Right atrium auricular region (tissue), 2 donors: ENCODE measurements around the gene HMGCLL1. TPM values are rescaled to one million over a fixed set of nuclear protein-coding genes. Genes with fewer than 3 reads are reported as not detected.

Experiments
- DNase-seq: peaks from one replicate; pipeline ENCODE4 v3.0.0-alpha.2; 2019; ENCODE audit warnings: low spot score
- H3K27ac ChIP-seq, 2 donors: fragments of 200-600 bp; sonication (generic); 1 replicate in 1 of 2; 2 replicates in 1 of 2; pipeline ENCODE4 v1.5.1; 2016 to 2019
- H3K27me3 ChIP-seq, 2 donors: fragments of 200-600 bp; sonication (generic); one replicate each; pipeline versions ENCODE4 v1.5.1 to v1.6.0; 2017 to 2019
- H3K36me3 ChIP-seq: fragments of 200-600 bp; sonication (generic); one replicate; pipeline ENCODE4 v1.5.1; 2016
- H3K4me1 ChIP-seq, 2 donors: fragments of 200-600 bp; sonication (generic); one replicate each; pipeline versions ENCODE4 v1.5.1 to v1.6.0; 2017 to 2019
- H3K4me3 ChIP-seq, 2 donors: fragments of 200-600 bp; sonication (generic); 1 replicate in 1 of 2; 2 replicates in 1 of 2; pipeline ENCODE4 v1.5.1; 2017 to 2019; ENCODE audit warnings: mild to moderate bottlenecking in 1 of 2, moderate library complexity in 1 of 2
- H3K9me3 ChIP-seq, 2 donors: fragments of 200-600 bp; sonication (generic); one replicate each; pipeline ENCODE4 v1.5.1; 2019
- CTCF ChIP-seq, 2 donors: fragments of 200-600 bp; sonication (generic); IDR thresholded peaks; one replicate each; pipeline ENCODE4 v1.5.1; 2019; ENCODE audit warnings: antibody characterized with exemption in 2 of 2
- total RNA-seq, 2 donors: library from RNA; depleted of rRNA; stranded (reverse); fragments of >200 nt; gene quantifications; one replicate each; pipeline ENCODE4 v1.1.0, GENCODE V29; 2016

HMGCLL1 gene
- total RNA-seq, 2 donors from 2014 or later, result 0.94 to 2.6 TPM

GRCh38 chr6:55601120-55601519 is 22.1 kb upstream of the HMGCLL1 start:
- no peak overlapping the region for H3K27ac ChIP-seq
- no peaks in the 10 kb centered on the region for H3K36me3 ChIP-seq
- no peaks in the 10 kb centered on the region for H3K9me3 ChIP-seq
- no peaks in the 10 kb centered on the region for H3K27me3 ChIP-seq
- no peak for TF ChIP-seq CTCF (IDR thresholded peaks at IDR 0.05)
- DNase-seq, result no peak
- H3K4me3 ChIP-seq, result no peak overlapping the region
- H3K4me1 ChIP-seq, result no peaks in the 10 kb centered on the region

- Histone ChIP-seq H3K4me3 (no peak overlapping the region), H3K9me3 (peaks cover 0 to 11% of the 10 kb centered on the region in 2 donors), H3K27me3 (no peaks in the 10 kb centered on the region), H3K4me1 (no peaks in the 10 kb centered on the region), H3K36me3 (no peaks in the 10 kb centered on the region), H3K27ac (no peak overlapping the region)
- no peak for DNase-seq
- no peak for TF ChIP-seq CTCF (IDR thresholded peaks at IDR 0.05)
Observed at GRCh38 chr6:55594442-55594841, 15.4 kb upstream of the HMGCLL1 start.

- Histone ChIP-seq H3K4me1 (no peaks in the 10 kb centered on the region), H3K36me3 (no peaks in the 10 kb centered on the region), H3K27me3 (no peaks in the 10 kb centered on the region), H3K4me3 (no peak overlapping the region), H3K27ac (no peak overlapping the region), H3K9me3 (peaks cover 0 to under 1% of the 10 kb centered on the region in 2 donors)
- DNase-seq, result no peak
- no peak for TF ChIP-seq CTCF (IDR thresholded peaks at IDR 0.05)
Observed at GRCh38 chr6:55584654-55585354, 5.8 kb upstream of the HMGCLL1 start.

GRCh38 chr6:55576811-55577210 is 2.2 kb downstream of the HMGCLL1 start:
- DNase-seq, result no peak
- no peak for TF ChIP-seq CTCF (IDR thresholded peaks at IDR 0.05)
- no peak overlapping the region for H3K4me3 ChIP-seq
- H3K27me3 ChIP-seq, result no peaks in the 10 kb centered on the region
- no peaks in the 10 kb centered on the region for H3K36me3 ChIP-seq
- peak overlapping the region in 1 of 2 donors; percentile 30 for H3K27ac ChIP-seq
- no peaks in the 10 kb centered on the region for H3K4me1 ChIP-seq
- peaks cover 0 to 18% of the 10 kb centered on the region in 2 donors for H3K9me3 ChIP-seq

GRCh38 chr6:55574556-55574955 is 4.4 kb downstream of the HMGCLL1 start:
- peaks cover 0 to 18% of the 10 kb centered on the region in 2 donors for H3K9me3 ChIP-seq
- no peaks in the 10 kb centered on the region for H3K36me3 ChIP-seq
- peaks cover 0 to 4% of the 10 kb centered on the region in 2 donors for H3K4me1 ChIP-seq

More at GRCh38 chr6:55574556-55574955, 4.4 kb downstream of the HMGCLL1 start:
- H3K27ac ChIP-seq, result no peak overlapping the region
- no peak overlapping the region for H3K4me3 ChIP-seq
- H3K27me3 ChIP-seq, result no peaks in the 10 kb centered on the region
- TF ChIP-seq CTCF (IDR thresholded peaks at IDR 0.05), result no peak
- DNase-seq, result no peak
